ENCODE measurements around the gene PARS2. TPM values are rescaled to one million over a fixed set of nuclear protein-coding genes. Genes with fewer than 3 reads are reported as not detected.

PARS2 gene
- total RNA-seq, 2 donors from 2014 or later, result 3.9 to 4.0 TPM

DNA sequence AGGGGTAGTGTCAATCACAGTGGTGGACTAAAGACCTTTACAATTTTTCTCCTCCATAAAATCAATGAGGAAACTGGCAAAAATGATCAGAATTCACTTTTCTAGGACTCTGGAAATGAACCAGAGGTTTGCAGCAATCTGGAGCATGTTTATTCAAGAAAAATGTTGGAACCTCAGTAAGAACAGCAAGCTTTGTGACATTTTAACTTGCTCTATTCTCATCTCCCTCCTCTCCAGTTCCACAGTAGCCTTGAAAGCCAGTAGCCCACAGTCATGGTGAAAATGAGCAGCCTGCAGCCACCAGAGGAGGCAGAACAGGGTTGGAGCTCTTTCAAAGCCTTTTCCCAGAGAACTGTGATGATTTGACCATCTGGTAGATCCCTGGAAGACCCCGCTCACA is 39.6 kb downstream of the PARS2 start:
- TF ChIP-seq, protein P1, sequence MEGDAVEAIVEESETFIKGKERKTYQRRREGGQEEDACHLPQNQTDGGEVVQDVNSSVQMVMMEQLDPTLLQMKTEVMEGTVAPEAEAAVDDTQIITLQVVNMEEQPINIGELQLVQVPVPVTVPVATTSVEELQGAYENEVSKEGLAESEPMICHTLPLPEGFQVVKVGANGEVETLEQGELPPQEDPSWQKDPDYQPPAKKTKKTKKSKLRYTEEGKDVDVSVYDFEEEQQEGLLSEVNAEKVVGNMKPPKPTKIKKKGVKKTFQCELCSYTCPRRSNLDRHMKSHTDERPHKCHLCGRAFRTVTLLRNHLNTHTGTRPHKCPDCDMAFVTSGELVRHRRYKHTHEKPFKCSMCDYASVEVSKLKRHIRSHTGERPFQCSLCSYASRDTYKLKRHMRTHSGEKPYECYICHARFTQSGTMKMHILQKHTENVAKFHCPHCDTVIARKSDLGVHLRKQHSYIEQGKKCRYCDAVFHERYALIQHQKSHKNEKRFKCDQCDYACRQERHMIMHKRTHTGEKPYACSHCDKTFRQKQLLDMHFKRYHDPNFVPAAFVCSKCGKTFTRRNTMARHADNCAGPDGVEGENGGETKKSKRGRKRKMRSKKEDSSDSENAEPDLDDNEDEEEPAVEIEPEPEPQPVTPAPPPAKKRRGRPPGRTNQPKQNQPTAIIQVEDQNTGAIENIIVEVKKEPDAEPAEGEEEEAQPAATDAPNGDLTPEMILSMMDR (IDR thresholded peaks at IDR 0.05), result no peak
- no peak overlapping the region for H3K27ac ChIP-seq
- H3K4me1 ChIP-seq, result no peaks in the 10 kb centered on the region
- H3K4me3 ChIP-seq, result no peak overlapping the region
- peaks cover 59% of the 10 kb centered on the region for H3K36me3 ChIP-seq
- no peak for DNase-seq (ENCODE audit: low spot score)
- H3K9me3 ChIP-seq, result peaks cover 0 to 5% of the 10 kb centered on the region in 2 donors
- H3K27me3 ChIP-seq, result no peaks in the 10 kb centered on the region

DNA sequence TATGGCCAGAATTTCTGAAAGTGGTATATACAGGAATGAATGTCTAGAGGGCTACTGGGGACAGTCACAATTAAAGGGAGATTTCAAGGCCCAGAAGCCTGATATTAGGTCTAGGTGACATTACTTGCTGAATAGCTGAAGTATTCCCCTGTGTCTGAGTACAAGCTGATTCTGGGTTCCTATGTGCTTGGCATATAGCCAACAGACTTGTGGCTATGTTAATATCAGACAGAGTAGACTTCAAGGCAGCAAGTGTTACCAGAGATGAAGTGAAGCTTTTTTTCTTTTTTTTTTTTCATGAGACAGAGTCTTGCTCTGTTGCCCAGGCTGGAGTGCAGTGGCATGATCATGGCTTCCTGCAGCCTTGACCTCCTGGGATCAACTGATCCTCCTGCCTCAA is 40.3 kb downstream of the PARS2 start:
- Histone ChIP-seq H3K36me3 (peaks cover 59% of the 10 kb centered on the region), H3K27me3 (no peaks in the 10 kb centered on the region), H3K9me3 (peaks cover 0 to 5% of the 10 kb centered on the region in 2 donors), H3K4me1 (no peaks in the 10 kb centered on the region), H3K27ac (no peak overlapping the region), H3K4me3 (no peak overlapping the region)
- no peak for DNase-seq (ENCODE audit: low spot score)
- TF ChIP-seq, protein P1 (IDR thresholded peaks at IDR 0.05), result no peak

DNA sequence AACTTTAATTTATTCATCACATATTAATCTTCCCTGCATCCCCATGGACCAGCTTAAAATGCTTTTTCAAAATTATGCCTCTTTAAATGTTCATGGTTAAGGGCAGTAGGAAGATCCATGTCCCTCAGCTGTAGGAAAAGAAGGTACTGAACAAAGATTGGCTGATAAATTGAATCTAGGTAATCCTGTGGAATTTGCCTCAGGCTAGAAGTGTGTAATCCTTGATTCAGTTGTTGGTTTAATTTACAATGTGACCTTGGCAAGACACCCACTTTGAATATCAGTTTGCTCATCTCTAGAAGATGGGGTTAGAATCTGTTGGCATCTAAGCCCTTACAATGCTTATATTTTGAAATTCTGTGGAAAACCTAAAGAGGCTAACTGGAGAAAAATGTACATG is 42.6 kb downstream of the PARS2 start:
- H3K9me3 ChIP-seq, result peaks cover 0 to 5% of the 10 kb centered on the region in 2 donors
- DNase-seq (ENCODE audit: low spot score), result no peak
- TF ChIP-seq, protein P1 (IDR thresholded peaks at IDR 0.05), result no peak
- H3K27me3 ChIP-seq, result no peaks in the 10 kb centered on the region
- peaks cover 59% of the 10 kb centered on the region for H3K36me3 ChIP-seq
- no peak overlapping the region for H3K4me3 ChIP-seq
- H3K27ac ChIP-seq, result no peak overlapping the region
- peaks cover 0 to 3% of the 10 kb centered on the region in 2 donors for H3K4me1 ChIP-seq

DNA sequence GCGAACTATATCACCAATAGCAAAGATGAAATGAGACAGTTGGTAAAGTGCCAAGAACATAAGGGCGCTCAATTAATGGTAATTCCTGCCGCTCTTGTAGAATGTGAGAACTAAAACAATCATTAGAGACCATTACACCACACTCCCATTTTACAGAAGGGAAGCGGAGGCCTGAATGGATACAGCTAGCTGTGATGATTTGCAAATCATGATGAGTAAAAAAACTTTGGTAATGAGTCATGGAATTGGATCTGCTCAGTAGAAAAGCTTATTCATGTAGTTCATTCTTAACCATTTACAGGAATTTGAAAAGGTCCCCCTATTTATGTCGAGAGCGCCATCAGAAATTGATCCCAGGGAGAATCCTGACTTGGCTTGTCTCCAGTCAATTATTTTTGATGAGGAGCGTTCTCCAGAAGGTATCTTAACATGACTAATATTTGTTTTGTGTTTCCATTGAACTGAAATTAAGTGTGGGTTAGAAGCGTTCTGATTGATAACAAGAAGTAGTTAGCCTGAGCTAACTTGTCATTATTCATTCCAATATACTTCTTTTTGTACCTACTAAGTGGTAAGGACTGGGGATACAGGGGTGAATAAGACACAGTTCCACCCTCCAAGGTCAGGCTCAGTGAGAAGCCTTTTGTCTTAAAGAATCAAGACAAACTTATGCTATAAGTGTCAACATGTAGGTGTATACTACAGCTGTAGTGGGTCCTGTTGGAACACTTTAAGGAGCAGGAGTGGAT is 47.9 kb downstream of the PARS2 start:
- Histone ChIP-seq H3K27ac (peak overlapping the region; percentile 67 to 79), H3K27me3 (no peaks in the 10 kb centered on the region), H3K4me3 (peak overlapping the region; percentile 76 to 90), H3K9me3 (no peaks in the 10 kb centered on the region), H3K36me3 (peaks cover 24% of the 10 kb centered on the region), H3K4me1 (peaks cover 0 to 16% of the 10 kb centered on the region in 2 donors)
- DNase-seq (ENCODE audit: low spot score), result peak; percentile 2
- TF ChIP-seq, protein P1 (IDR thresholded peaks at IDR 0.05), result no peak

DNA sequence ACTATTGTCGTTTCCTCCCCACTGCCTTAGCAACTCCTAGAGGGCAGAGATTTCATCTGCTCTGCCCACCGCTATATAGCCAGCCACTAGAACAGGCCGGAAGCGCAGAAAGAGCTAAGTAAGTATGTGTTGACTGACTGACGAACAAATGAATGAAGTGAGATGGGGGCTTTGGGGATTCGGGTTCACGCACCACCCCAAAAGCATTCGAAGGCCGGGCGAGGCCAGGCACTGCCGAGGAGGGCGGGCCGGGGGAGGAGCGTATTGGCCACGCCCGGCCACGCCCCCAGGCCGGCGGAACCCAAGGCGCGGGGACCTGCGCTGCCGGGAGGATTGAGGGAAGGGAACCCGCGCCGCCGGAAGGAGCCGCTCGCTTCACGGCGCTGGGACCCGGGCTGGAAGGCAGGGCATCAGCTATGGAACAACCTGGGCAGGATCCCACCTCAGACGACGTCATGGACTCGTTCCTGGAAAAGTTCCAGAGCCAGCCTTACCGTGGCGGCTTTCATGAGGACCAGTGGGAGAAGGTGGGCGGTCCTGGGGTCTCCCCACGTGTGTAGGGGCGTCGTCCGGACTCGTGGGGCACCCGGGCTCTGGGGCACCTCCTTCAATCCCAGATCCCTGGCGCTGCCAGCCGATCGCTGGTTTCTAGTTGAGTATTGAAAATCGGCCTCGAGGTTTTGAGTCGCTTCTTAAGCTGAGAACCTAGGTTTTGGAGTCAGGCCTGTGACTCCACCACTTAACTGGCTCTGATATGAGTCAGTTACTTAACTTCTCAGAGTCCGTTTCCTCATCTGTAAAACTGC is 48.6 kb downstream of the PARS2 start, which contains the start of gene TTC4:
TSS of gene TTC4 (plus strand) at position 369 of the 806 bp plus-strand sequence. CDS start at position 417, 48 bp downstream.
- Histone ChIP-seq H3K27me3 (no peaks in the 10 kb centered on the region), H3K27ac (peak within 1 kb of the TSS; percentile 67 to 79), H3K4me3 (peak within 1 kb of the TSS; percentile 76 to 90), H3K36me3 (peaks cover 17% of the 10 kb centered on the region), H3K4me1 (peaks cover 0 to 16% of the 10 kb centered on the region in 2 donors), H3K9me3 (no peaks in the 10 kb centered on the region)
- TF ChIP-seq, protein P1 (IDR thresholded peaks at IDR 0.05), result no peak
- DNase-seq (ENCODE audit: low spot score), result peak; percentile 78
